ENCODE measurements around the gene TNFRSF4.

The TNFRSF4 gene

DNA sequence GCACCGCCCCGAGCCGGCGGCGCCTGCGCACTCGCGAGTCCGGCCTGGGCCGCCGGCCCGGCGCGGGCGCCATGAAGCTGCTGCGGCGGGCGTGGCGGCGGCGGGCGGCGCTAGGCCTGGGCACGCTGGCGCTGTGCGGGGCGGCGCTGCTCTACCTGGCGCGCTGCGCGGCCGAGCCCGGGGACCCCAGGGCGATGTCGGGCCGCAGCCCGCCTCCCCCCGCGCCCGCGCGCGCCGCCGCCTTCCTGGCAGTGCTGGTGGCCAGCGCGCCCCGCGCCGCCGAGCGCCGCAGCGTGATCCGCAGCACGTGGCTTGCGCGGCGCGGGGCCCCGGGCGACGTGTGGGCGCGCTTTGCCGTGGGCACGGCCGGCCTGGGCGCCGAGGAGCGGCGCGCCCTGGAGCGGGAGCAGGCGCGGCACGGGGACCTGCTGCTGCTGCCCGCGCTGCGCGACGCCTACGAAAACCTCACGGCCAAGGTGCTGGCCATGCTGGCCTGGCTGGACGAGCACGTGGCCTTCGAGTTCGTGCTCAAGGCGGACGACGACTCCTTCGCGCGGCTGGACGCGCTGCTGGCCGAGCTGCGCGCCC is 18.3 kb upstream of the TNFRSF4 start, which contains the start of gene B3GALT6:
B3GALT6 (plus strand) TSS at position 30 of the 588 bp plus-strand sequence; CDS start at position 72, 42 bp downstream.
- DNase-seq, result no peak

DNA sequence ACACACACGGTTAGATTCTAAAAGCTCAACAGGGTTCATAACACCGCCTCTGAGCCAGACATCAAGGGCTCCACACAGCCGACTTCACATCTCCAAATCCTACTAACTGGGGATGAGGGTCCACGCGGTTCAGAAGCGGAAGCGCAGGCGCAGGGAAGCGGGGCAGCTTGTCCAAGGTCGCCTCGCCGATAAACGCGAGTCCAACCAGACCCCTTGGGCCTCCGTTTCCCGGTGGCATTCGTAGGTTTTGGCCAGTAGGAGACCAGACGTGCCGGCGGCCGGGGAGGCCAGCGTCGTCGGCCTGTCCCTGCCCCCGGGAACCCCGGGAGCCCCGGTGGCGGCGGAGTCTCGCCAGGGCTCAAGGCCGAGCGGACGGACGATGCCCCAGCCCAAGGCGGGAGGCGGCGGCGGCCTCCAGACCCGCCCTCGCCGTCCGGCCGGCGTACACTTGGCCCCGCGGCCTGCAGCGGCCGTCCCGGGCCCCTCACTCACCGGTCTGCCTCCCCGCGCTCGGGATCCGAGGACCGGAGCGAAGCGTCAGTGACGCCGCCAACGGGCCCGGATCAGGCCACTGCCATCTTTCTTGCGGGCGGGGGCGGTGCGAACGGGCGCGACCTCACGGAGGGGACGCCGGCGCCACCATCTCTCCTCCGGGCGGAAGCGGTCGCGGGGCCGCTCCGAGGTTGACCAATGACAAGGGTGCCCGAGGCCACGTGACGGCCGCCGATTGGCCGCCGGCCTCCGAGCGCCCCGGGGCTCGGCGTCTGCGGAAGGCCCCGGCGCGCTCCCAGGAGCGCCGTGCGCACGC is 17.7 kb upstream of the TNFRSF4 start, which contains the start of gene SDF4:
SDF4 (minus strand) TSS at position 602 of the 808 bp plus-strand sequence. CDS start 3,229 bp downstream, outside the sequence.
- DNase-seq, result peak; percentile 95

DNA sequence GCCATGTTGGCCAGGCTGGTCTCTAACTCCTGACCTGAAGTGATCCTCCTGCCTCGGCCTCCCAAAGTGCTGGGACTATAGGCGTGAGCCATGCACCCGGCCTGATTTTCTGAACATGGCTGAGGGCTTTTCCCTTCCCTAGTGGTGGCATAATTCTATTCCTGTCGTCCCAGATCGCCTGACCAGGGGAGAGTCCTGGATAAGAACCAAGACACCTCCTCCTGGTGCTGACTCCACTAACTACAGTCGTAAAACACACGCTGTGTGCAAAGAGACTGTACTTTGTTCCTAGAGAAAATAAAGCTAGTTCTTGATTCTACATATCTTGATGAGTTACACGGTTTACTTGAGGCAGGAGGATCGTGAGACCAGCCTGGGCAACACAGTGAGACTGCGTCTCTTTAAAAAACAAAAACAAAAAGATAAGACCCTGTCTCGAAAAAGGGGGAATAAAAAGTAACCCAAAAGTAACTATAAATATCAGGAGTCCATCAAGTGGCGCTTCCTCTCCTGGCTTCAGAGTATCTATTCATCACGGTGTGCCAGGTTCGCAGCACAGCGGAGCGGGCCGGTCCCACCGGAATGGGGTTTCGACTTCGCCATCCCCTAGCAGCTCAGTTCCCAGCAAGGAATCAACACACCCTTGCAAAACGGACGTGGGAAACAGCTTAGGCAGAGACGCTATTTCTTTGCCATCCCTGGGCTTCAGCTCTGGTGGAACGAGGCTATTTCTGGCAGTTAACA is 16.9 kb upstream of the TNFRSF4 start:
- peak; percentile 35 for DNase-seq

DNA sequence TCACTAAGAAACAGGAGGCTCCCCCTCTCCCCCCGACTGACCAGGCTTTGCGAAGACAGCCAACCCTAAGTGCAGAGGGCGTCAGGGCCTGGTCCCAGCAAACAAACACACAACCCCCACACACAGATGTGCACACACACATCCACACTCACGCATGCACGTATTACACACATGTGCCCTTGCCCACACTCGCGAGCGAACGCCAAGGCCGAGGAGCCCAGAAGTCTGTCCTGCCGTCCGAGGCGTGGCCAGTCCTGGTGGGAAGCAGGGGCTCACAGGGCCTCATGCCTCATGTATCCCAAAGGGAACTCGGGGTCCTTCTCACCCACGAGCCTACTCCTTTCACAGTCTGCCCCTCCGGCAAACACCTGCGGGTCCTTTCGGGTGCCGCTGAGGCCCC is 15.8 kb upstream of the TNFRSF4 start:
- DNase-seq, result no peak

DNA sequence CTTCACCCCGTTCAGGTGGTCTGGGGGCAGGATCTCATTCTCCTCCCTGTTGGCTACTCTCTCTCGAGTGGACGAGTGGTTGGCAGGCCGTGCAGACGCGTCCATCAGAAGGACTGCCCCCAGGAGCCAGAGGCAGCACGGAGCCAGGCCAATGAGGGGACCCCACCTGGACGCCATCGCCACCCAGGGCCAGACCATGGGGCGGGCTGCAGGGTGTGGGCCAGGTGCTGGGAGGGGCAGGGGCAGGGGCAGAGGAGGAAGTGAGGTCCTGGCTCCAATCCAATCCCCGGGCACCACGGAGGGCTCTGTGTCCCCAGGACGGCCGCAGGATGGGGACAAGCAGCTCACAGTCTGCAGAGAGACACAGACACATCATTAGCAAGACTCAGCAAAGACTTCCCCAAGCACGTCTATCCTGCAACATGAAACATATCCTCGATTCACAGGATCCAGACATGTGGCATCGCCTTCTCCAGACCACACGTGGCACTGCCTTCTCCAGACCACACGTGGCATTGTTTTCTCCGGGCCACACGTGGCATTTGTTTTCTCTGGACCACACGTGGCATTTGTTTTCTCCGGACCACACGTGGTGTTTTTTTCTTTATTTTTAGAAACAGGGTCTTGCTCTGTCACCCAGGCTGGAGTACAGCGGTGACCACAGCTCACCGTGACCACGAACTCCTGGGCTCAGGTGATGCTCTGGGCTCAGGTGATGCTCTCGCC is 14.8 kb upstream of the TNFRSF4 start:
- DNase-seq, result no peak

DNA sequence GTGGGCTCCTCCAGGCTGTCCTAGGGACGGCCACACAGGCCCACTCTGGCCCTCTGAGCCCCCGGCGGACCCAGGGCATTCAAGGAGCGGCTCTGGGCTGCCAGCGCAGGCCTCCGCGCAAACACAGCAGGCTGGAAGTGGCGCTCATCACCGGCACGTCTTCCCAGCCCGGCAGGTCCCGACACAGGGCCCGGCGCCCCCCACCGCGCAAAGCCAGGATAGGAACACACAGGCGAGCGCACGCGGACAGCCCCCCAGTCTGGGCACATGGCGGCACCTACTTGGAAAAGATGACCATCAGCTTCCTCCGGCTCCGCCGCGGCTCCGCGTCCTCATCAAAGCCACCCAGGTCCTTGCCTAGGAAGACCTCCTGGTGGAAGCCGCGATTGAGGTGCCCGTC is 14.2 kb upstream of the TNFRSF4 start:
- no peak for DNase-seq

DNA sequence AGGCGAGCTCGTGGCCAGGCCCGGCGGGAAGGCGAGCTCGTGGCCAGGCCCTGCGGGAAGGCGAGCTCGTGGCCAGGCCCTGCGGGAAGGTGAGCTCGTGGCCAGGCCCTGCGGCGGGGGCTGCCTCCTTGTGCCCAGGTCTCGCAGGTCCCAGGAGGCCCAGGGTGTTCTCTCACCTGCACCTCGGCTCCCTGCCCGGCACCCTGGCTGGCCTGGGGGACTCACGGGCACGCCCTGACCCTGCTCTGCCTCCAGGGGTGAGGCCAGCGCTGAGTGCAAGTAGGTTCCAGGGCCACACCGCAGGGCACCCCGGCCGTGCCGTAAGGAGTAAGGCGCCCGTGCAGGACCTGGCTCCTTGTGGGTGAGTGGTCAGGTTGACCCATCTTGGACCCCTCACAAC is 13.4 kb upstream of the TNFRSF4 start:
- DNase-seq, result no peak

DNA sequence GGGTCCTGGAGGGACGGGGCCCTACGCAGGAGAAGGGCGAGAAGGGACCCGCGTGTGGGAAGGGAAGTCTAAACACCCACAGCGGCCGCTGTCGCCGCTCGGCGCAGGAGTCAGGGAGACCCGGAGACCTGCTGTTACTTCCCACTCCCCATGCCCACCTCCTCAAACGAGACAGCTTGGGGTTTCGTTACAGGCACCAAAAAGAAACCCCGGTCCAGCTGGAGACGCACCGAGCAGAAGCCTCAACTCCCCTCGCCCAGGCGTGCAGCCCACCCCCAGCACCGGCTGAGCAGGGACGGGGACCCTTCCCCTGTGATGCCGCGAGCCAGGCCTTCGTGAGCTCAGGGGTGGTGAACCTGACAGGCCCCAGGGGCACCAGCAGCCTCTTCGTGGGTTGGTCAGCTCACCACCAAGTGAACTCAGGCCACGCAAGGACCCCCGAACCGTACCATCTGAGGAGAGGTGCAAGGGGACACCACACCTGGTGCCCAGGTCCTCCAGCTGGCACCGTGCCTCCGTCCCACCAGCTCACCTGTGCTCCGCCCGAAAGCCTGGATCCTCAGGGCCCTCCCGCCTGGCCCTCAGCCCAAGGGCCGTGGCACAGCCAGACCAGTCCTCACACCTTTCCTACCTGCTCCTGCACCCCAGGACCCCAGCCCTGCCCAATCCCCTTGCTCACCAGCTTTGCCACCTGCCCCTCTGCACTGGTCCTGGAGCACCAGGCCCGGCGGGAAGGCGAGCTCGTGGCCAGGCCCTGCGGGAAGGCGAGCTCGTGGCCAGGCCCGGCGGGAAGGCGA is 12.8 kb upstream of the TNFRSF4 start:
- no peak for DNase-seq

DNA sequence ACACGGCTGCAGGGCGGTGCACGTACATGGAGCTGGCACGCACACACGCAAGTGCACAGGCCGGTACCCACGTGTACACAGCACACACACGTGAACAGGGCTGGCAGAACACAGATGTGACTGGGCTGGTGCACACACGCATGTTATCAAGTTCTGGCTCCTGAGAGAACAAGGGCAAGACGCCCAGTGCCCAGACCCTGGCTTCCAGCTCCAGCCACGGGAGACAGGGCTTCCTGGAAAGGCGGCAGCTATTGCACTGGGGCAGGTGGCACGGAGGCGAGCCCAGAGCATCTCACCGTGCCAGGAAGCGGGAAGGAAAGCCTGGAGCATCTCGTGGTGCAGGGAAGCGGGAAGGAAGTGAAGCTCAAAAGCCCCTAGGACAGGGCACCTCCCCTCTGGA is 12.0 kb upstream of the TNFRSF4 start:
- no peak for DNase-seq

DNA sequence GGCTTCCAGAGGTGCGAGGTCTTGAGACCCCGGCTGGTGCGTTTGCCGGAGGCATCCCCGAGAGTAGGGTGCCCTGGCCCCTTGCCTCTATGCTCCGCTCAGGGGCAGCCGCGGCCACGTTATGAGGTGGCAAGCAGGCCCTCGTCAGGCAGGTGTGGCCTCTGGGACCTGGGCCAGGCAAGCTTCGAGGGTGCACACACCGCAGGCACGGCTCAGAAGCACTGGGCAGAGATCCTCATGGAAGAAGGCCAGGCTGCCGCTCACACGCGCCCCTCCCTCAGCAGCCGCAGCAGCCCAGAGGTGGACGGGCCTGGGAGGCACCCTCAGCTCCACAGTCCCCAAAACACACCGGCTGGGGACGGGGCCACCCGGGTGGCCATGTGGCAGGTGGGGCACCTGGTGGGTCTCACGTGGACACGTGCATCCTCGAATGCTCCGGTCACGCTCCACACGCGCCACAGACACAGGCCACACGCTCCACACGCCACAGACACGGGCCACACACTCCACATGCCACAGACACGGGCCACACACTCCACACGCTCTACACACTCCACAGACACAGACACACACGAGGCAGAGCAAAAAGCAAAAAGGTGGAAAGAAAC is 11.4 kb upstream of the TNFRSF4 start:
- DNase-seq, result no peak

GRCh38 chr1:1223891-1224290 is 9.9 kb upstream of the TNFRSF4 start:
- DNase-seq, result no peak

- no peak for DNase-seq
These were observed 9.4 kb upstream of the TNFRSF4 start for GRCh38 chr1:1223321-1223720.

DNA sequence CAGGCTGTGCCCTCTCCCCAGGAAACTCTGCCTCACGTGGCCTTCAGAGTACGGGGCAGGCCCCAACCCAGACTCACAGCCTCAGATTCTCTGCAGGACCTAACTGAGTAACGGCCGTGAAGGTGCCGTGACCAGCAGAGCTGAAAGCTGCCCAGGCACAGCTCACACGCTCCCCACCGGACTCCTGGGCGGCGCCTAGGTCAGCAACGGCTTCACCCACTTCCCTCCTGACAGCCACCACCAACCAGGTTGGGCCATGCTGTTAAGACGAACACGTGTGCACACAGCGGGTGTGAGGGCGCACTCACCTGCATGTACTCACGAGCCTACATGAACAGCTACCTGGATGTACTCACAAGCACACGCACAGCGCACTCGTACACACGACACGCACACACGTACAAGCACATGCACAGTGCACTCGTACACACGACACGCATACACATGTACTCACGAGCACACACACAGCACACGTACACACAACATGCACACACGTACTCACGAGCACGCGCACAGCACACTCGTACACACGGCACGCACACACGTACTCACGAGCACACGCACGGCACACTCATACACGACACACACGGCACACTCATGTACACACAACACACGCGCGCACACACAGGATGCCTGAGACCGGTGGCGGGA is 8.7 kb upstream of the TNFRSF4 start:
- DNase-seq, result no peak

- DNase-seq, result no peak
These were observed 8.1 kb upstream of the TNFRSF4 start for GRCh38 chr1:1221887-1222574.

DNA sequence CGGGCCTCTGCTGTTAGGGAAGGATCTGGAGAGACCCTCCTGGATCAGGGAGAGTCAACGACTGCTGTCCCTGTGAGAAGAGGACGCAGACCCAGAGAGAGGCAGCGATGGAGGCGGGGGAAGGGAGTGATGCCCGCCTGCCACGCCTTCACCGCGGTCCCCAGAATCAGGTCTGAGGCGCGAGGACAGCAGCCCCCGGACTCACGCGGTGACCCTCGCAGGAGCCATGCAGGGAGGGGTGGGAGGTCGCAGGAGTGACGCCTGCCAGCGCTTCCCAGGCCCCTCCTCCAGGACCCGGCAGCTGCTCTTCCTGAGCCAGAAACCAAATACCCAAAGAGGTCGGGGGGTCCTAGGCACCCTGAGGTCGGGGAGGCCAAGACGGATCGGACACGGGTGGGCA is 6.2 kb upstream of the TNFRSF4 start:
- DNase-seq, result no peak

DNA sequence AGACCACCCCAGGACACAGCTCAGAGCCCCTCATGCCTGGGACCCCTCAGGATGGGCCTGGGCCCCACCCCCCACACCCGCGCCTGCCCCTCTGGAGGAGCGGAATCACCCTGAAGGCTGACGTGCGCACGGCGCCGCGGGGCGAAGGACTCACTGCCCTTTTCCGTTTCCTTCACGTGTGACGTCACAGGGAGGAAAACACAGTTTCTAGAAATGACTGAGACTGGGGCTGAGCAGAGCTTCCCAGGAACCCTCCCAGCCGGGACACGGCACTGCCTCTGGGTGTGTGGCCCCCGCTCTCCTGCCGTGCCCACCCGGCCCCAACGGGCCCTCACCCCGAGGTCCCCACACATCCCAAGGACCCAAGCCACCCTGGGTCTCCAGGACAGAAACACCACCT is 5.4 kb upstream of the TNFRSF4 start:
- no peak for DNase-seq

GRCh38 chr1:1218524-1219200 is 4.7 kb upstream of the TNFRSF4 start:
- DNase-seq, result no peak

DNA sequence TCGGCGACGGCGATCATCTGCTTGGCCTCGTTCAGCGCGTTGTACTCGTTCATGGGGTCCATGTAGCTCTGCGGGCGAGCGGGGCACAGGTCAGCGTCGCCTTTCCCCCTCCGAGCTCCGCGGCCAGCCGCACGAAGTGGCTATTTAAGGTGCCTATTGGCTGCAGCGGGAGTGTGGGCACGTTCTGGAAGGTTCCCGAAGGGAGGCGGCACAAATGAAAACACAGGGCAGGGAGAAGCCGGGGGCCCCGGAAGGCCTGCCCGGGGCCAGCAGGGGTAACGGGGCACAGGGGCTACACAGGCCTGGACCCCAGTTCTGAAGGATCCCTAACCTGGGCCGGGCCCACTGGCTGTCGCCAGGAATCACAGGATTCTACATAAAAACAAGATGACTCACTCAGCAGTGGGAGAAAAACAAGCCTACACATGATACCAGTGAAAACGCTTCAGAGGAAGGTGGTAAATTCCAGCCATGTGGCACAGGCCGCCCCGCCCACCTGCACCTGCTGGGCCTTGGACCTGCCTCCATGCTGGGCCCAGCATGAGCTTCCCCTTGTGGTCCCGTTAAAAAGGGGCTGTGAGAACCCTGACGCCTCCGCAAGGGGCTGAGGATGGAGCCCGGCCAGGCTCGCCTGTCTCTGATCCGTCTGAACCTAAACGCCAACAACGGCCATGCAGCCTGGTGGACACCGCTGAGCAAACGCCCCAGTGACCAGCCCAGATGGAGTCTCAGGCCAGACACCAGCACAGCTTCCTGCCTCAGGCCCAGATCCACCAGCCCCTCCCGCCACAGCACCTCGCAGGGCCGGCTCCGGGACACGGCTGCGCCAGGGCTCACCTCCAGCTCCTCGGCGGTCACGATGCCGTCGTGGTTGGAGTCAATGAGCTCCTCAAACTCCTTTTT is 3.9 kb upstream of the TNFRSF4 start:
- peak; percentile 14 for DNase-seq
